AG04449 (cell line): ENCODE measurements around the gene EXOC4.

Experiments used
- CTCF ChIA-PET: fragments of 350-600 bp; formaldehyde crosslinking; extraction: SDS; loops from one replicate; lab custom pipeline; 2021; ENCODE audit warnings: antibody characterized with exemption; lab: Yijun Ruan, JAX
- POLR2A ChIA-PET: fragments of 400-600, 350-600 bp; formaldehyde crosslinking; extraction: SDS; loops from one replicate; lab custom pipeline; 2020; ENCODE audit warnings: antibody characterized with exemption, inconsistent platforms; lab: Yijun Ruan, JAX
- DNase-seq: peaks from one replicate; pipeline ENCODE4 v3.0.0-alpha.2; 2010; ENCODE audit warnings: low read depth, low spot score
- H3K4me3 ChIP-seq: 2 replicates; pipeline ENCODE4 v1.5.1; 2011; ENCODE audit warnings: low read depth, mild to moderate bottlenecking, control low read depth, low read length
- TF ChIP-seq, protein P1 (sequence below): IDR thresholded peaks from one replicate; pipeline ENCODE4 v1.5.1; 2011; ENCODE audit warnings: mild to moderate bottlenecking, moderate library complexity, low read length, control low read depth, inconsistent platforms; ENCODE audit not compliant: insufficient read depth; ENCODE audit errors: missing control alignments

EXOC4 gene

GRCh38 chr7:133482599-133482998, 229.7 kb downstream of the EXOC4 start:
- CTCF ChIA-PET = interaction anchor here (1.3 to 1.5 kb wide), 2 partner anchors 17 to 261 kb away, joined by 3 to 4 read pairs; no protein-coding TSS in a partner anchor
- H3K4me3 ChIP-seq = no peak overlapping the region
- no peak for DNase-seq
- TF ChIP-seq, protein P1, sequence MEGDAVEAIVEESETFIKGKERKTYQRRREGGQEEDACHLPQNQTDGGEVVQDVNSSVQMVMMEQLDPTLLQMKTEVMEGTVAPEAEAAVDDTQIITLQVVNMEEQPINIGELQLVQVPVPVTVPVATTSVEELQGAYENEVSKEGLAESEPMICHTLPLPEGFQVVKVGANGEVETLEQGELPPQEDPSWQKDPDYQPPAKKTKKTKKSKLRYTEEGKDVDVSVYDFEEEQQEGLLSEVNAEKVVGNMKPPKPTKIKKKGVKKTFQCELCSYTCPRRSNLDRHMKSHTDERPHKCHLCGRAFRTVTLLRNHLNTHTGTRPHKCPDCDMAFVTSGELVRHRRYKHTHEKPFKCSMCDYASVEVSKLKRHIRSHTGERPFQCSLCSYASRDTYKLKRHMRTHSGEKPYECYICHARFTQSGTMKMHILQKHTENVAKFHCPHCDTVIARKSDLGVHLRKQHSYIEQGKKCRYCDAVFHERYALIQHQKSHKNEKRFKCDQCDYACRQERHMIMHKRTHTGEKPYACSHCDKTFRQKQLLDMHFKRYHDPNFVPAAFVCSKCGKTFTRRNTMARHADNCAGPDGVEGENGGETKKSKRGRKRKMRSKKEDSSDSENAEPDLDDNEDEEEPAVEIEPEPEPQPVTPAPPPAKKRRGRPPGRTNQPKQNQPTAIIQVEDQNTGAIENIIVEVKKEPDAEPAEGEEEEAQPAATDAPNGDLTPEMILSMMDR = no peak
- POLR2A ChIA-PET = no interaction called here

DNA sequence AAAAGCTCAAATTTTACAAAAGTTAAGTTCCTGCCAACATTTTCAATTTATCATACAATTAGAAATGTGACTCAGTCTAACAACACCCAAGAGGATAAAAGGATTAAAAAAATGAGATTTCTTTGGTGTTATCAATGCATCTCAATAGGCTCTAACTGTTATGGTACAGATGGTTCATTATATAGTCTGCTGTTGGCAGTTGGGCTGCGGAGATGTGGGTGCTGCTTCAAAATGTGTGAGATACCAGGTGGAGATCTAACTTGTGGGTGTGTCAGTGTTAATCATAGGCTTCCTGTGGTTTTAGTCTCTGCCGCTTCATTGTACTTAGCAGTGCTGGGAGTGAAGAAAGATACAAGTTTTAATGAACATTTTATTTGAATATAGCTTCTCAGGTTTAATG, 231.2 kb downstream of the EXOC4 start:
- no peak overlapping the region for H3K4me3 ChIP-seq
- DNase-seq = no peak
- ChIA-PET CTCF (interaction anchor here (1.5 kb wide), 1 partner anchor 16 kb away, joined by 4 read pairs; no protein-coding TSS in a partner anchor), POLR2A (interaction anchor here (0.7 kb wide), 1 partner anchor 1889 kb away, joined by 3 read pairs; no protein-coding TSS in a partner anchor)
- TF ChIP-seq, protein P1 = no peak

GRCh38 chr7:133489906-133490305, 237.0 kb downstream of the EXOC4 start:
- TF ChIP-seq, protein P1 = no peak
- H3K4me3 ChIP-seq = no peak overlapping the region
- CTCF ChIA-PET = interaction anchor here (0.9 to 1.0 kb wide), 2 partner anchors 9 to 364 kb away, joined by 3 read pairs; no protein-coding TSS in a partner anchor
- DNase-seq = no peak
- POLR2A ChIA-PET = interaction anchor here (0.5 kb wide), 1 partner anchor 54 kb away, joined by 3 read pairs; no protein-coding TSS in a partner anchor

DNA sequence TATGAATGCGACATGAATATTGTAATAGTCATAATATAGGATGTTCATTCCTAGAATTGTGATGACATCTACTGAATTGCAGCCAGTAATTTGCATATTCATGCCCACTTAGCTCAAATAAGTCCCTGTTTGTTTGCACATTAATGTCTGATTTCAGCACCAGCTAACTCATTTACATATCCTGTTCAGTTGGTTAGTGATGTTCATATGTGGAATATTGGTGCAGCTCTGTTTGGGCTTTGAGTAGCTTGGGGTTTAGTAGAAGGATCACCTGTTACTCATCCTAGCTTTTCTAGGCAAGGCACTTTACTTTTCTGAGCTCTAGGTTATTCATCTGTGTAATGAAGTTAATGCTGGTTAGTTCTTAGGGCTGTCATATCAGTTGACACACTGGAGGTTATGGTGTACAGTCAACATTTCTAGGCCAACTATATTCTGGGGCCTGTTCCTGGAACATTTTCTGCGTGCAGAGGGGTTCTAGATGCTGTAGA, 238.4 kb downstream of the EXOC4 start:
- TF ChIP-seq, protein P1 = no peak
- POLR2A ChIA-PET = no interaction called here
- no peak overlapping the region for H3K4me3 ChIP-seq
- CTCF ChIA-PET = interaction anchor here (1.1 kb wide), 1 partner anchor 15 kb away, joined by 4 read pairs; no protein-coding TSS in a partner anchor
- DNase-seq = no peak

DNA sequence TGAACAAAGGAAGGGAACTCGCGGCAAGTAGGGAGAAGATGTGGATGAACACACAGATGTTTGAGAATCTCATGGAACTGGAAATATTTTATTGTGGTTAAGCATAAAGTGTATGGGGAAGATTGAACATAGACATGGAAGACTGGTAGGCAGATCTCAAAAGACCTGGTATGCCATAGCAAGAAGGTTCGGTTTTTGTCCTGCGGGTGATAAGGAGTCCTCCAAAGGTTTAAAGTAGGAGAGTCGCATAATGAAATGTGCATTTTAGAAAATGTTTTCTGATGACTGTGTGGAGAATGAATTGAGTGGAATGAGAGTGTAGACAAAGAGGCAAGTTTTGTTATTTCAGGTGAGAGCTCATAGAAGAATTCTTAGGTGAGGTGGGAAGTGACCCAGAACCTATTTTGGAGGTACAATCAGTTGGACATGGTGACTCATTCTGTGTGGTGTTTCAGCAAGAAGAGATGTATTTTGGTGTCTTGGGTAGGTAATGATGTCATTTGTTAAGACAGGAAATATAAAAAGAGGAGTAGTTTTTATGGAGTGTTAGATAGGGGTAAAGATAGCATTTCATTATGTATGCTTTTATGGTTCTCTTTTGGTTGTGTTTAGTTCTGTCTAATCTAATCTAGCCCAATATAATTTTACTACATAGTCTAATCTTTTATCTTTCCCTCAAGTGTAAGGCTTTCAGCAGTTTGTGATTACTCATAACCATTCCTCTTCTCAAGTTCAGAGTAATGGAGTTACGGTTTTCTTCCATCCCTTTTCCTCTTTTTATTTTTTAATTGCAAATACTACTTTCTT, 239.2 kb downstream of the EXOC4 start:
- no peak overlapping the region for H3K4me3 ChIP-seq
- TF ChIP-seq, protein P1 = no peak
- ChIA-PET POLR2A (no interaction called here), CTCF (no interaction called here)
- DNase-seq = no peak

GRCh38 chr7:133497061-133497460, 244.2 kb downstream of the EXOC4 start:
- no peak for DNase-seq
- ChIA-PET POLR2A (no interaction called here), CTCF (no interaction called here)
- TF ChIP-seq, protein P1 = no peak
- no peak overlapping the region for H3K4me3 ChIP-seq
